Ovary (tissue), 9 donors: Measurements from ENCODE around the gene ST6GALNAC4. TPM values are rescaled to one million over a fixed set of nuclear protein-coding genes. Genes with fewer than 3 reads are reported as not detected.

Experiments used
- DNase-seq, 5 donors: peaks; one replicate each; pipeline ENCODE4 v3.0.0-alpha.2; 2019 to 2020
- H3K27ac ChIP-seq, 2 donors: fragments of 200-600 bp; one replicate each; pipeline versions ENCODE4 v1.5.1 to v1.8.0; 2019 to 2022
- H3K27me3 ChIP-seq: fragments of 200-600 bp; one replicate; pipeline ENCODE4 v1.8.0; 2022
- H3K36me3 ChIP-seq: fragments of 200-600 bp; sonication (generic); one replicate; pipeline ENCODE4 v1.5.1; 2019
- H3K4me1 ChIP-seq: one replicate; pipeline ENCODE4 v1.8.1; 2013; ENCODE audit warnings: mild to moderate bottlenecking, moderate library complexity; ENCODE audit not compliant: insufficient read depth
- H3K4me3 ChIP-seq: fragments of 200-600 bp; sonication (generic); one replicate; pipeline ENCODE4 v1.5.1; 2017
- H3K9me3 ChIP-seq, 2 donors: fragments of 200-600 bp in 1 of 2; sonication (generic) in 1 of 2; one replicate each; pipeline versions ENCODE4 v1.5.1 to v1.8.1; 2013 to 2019; ENCODE audit warnings: mild to moderate bottlenecking in 1 of 2, moderate library complexity in 1 of 2
- EP300 ChIP-seq: sonication (generic); formaldehyde crosslinking; IDR thresholded peaks from one replicate; pipeline ENCODE4 v1.6.1; 2017; ENCODE audit warnings: antibody characterized with exemption
- POLR2A ChIP-seq: fragments of 450-650 bp; IDR thresholded peaks from one replicate; pipeline ENCODE4 v1.6.1; 2017; ENCODE audit warnings: antibody characterized with exemption, mild to moderate bottlenecking, moderate library complexity
- whole genome bisulfite sequencing, 3 donors: extraction: QIAGEN DNeasy Blood & Tissue Kit in 1 of 3; methylation state at CpG; one replicate each; pipeline versions ENCODE4 v1.1.5 to v1.1.7; 2013 to 2017; 5-methylcytosine and 5-hydroxymethylcytosine counted together
- intact Hi-C, 4 donors: fragments of 100-400 bp; cut with DNase I; formaldehyde crosslinking; loops; one replicate each; pipeline versions ENCODE4 v1.11.0 to v1.15.1; 2022 to 2023
- polyA plus RNA-seq, 2 donors: library from polyadenylated mRNA; stranded (reverse); fragments of 200-250 nt in 1 of 2; fragments of 350-450 nt in 1 of 2; fragmentation: Illumina TruSeq in 1 of 2; extraction: RNeasy Lipid Tissue Mini Kit (QIAGEN cat#74804) in 1 of 2; gene quantifications; one replicate each; pipeline ENCODE4 v1.2.3, GENCODE V29; 2013 to 2014
- total RNA-seq, 7 donors: library from RNA; depleted of rRNA in 2 of 7; stranded (reverse); fragments of >200 nt in 2 of 7; fragmentation: NEBNext Ultra II Directional in 3 of 7; extraction: Animal tissue kit (Norgen Biotek cat#: 25700) in 3 of 7; gene quantifications; one replicate each; pipeline versions ENCODE4 v1.1.0 to v1.2.4, GENCODE V29; 2016 to 2023
- TF ChIP-seq, protein P1 (sequence below), 3 donors: fragments of 450-650 bp in 2 of 3; fragments of 200-600 bp in 1 of 3; IDR thresholded peaks; one replicate each; pipeline versions ENCODE4 v1.5.1 to v1.8.0; 2016 to 2022; ENCODE audit warnings: antibody characterized with exemption in 3 of 3, mild to moderate bottlenecking in 1 of 3
- donor health status: DM: no; HTN: no; CAD: no; lungs with moderate emphysema.
- donor health status: DM: no; HTN: no; CAD: no.
- donor health status: Bipolar disorder and iron deficiency.
- donor health status: DM: yes; HTN: yes; CAD: no.
- donor health status: DM: no; HTN: no; CAD: no.
- donor health status: DM: yes; HTN: yes; CAD: no.

The ST6GALNAC4 gene
- total and polyA plus RNA-seq, 9 donors, result 2.2 to 58.4 (median 45.8) TPM

DNA sequence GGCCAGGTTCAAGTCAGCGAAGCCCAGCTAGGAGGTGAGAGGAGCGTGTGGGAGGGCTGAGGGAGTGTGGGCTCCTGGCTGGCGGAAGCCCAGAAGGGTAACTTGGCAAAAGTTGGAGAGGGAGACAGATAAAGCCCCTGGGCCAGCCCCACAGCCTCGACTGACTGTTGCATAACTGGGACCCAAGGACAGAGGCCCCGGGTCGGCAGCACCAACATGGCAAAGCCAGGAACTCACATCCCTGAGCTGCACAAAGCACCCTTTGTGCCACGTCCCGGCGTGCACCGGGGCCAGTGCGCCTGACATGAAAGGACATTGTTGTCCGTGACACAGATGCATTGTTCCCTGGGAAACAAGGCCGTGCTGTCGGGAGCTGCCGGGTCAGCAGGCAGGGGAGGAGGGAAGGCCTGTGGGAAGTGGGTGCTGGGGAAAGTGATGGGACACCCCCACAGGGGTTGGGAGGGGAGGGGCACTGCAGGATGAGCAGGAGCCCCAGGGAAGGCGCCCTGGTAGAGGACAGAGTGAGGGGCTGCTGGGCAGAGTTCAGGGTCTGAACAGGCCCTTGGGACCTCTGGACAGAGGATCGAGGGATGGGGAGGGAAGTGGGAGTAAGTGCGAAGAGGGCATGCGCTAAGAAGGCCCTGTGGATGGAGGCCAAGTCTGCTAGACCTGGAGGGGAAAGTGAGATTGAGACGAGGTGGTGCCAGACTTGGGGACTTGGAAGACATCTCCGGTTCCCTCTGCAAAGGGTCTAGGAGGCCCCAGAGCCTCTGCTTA is 33.9 kb upstream of the ST6GALNAC4 start:
- Histone ChIP-seq H3K36me3 (no peaks in the 10 kb centered on the region), H3K9me3 (no peaks in the 10 kb centered on the region), H3K4me1 (peaks cover 23% of the 10 kb centered on the region), H3K4me3 (no peak overlapping the region), H3K27me3 (no peaks in the 10 kb centered on the region), H3K27ac (no peak overlapping the region)
- DNase-seq, result no peak
- TF ChIP-seq, protein P1, sequence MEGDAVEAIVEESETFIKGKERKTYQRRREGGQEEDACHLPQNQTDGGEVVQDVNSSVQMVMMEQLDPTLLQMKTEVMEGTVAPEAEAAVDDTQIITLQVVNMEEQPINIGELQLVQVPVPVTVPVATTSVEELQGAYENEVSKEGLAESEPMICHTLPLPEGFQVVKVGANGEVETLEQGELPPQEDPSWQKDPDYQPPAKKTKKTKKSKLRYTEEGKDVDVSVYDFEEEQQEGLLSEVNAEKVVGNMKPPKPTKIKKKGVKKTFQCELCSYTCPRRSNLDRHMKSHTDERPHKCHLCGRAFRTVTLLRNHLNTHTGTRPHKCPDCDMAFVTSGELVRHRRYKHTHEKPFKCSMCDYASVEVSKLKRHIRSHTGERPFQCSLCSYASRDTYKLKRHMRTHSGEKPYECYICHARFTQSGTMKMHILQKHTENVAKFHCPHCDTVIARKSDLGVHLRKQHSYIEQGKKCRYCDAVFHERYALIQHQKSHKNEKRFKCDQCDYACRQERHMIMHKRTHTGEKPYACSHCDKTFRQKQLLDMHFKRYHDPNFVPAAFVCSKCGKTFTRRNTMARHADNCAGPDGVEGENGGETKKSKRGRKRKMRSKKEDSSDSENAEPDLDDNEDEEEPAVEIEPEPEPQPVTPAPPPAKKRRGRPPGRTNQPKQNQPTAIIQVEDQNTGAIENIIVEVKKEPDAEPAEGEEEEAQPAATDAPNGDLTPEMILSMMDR (IDR thresholded peaks at IDR 0.05), result no peak
- TF ChIP-seq EP300, result no peak
- no peak for TF ChIP-seq POLR2A
- intact Hi-C loops, result no loop called here
- WGBS, 3 donors, result 40 to 54% (median 44%) methylated on average over 21 of the region's 21 CpGs

DNA sequence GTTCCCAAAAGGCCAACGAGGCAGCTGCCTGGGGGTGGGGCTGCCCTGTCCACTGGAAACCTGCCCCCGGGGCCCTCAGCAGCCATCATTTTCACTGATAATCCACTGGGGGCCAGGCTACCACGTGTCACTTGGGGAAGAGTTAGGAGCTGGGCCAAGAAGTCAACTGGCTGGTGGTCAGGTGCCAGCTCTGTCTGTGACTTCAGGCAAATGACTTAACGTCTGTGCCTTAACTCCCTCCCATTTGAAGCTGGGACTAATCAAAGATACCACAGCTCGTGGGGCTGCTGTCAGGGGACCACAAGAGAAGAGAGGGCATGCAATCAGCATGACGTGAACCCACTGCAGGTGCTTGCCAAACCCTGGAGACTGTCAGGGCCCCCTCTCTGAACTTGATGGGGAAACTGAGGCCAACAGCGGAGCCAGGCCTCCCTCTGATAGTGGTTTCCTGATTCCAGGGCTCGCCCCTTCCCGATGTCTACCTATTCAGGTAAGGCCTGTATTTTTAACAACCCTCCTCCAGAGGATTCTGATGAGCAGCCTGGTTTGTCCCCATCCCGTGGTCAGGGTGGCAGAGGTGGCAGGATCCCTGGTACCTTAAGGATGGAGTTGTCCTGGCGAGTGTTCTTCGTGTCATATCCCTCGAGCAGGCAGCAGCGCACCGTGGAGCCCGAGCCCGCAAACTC is 33.1 kb upstream of the ST6GALNAC4 start:
- TF ChIP-seq, protein P1 (IDR thresholded peaks at IDR 0.05), result no peak
- no peak for TF ChIP-seq EP300
- intact Hi-C loops, result no loop called here
- DNase-seq, result no peak
- 64 to 74% (median 72%) methylated on average over 17 of the region's 17 CpGs for WGBS, 3 donors
- Histone ChIP-seq H3K4me3 (no peak overlapping the region), H3K36me3 (no peaks in the 10 kb centered on the region), H3K4me1 (peaks cover 18% of the 10 kb centered on the region), H3K27ac (no peak overlapping the region), H3K27me3 (no peaks in the 10 kb centered on the region), H3K9me3 (no peaks in the 10 kb centered on the region)

DNA sequence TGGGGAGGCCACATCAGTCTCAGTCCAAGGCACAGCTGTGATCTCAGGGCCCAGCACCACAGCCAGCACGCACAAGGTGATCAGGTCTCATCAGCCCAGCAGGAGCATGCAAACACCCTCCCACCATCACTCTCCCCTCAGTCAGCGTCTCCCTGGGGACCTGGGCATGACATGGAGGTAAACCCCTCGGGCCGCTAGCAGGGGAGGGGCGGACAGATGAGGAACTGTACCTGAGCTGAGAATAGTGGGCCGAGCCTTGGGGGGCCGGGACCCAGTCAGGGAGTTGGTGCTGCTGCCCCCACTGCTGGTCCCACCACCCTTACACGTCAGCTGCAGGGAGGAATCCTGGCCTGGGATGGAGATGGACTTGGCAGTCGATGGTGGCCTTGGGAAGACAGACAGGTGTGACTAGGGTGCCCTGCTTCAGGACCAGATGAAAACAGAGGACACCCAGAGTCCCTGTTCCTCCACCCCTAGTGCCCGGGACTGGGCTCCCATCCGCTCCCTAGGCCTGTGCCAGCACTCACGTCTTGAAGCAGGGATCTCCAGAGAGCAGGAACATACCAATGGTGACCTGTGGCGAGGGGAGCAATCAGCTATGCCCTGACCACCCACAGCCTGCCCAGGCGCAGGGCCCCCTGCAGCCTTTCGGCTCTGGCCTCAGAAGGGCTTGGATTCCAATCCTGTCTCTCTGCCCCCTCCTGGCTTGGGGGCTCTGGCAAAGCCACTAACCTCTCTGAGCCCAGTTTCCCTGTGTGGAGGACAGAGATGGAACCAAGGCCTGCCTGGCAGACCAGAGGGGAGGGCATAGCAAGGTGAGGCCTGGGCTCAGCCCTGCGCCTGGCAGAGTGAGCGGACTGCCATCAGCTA is 31.2 kb upstream of the ST6GALNAC4 start:
- TF ChIP-seq POLR2A (no peak), EP300 (no peak)
- TF ChIP-seq, protein P1 (IDR thresholded peaks at IDR 0.05), result no peak
- no peak for DNase-seq
- Histone ChIP-seq H3K27ac (no peak overlapping the region), H3K36me3 (no peaks in the 10 kb centered on the region), H3K27me3 (no peaks in the 10 kb centered on the region), H3K4me1 (peaks cover 7% of the 10 kb centered on the region), H3K4me3 (no peak overlapping the region), H3K9me3 (no peaks in the 10 kb centered on the region)
- WGBS, 3 donors, result 81 to 86% (median 84%) methylated on average over 17 of the region's 17 CpGs
- intact Hi-C loops, result no loop called here

GRCh38 chr9:127946728-127947127 is 29.9 kb upstream of the ST6GALNAC4 start:
- 47 to 58% (median 52%) methylated on average over 3 of the region's 3 CpGs for WGBS, 3 donors
- Histone ChIP-seq H3K4me1 (peaks cover 9% of the 10 kb centered on the region), H3K27ac (no peak overlapping the region), H3K9me3 (no peaks in the 10 kb centered on the region), H3K27me3 (no peaks in the 10 kb centered on the region), H3K36me3 (no peaks in the 10 kb centered on the region), H3K4me3 (no peak overlapping the region)
- no peak for DNase-seq
- intact Hi-C loops, result no loop called here
- TF ChIP-seq EP300, result no peak
- TF ChIP-seq, protein P1 (IDR thresholded peaks at IDR 0.05), result no peak
- no peak for TF ChIP-seq POLR2A
